Cerebellar cortex (tissue), 1 donor: ENCODE data around the gene GNAL.

Experiments used
- DNase-seq: peaks from one replicate; pipeline ENCODE4 v3.0.0-alpha.2; 2015; ENCODE audit warnings: low spot score

Gene GNAL

DNA sequence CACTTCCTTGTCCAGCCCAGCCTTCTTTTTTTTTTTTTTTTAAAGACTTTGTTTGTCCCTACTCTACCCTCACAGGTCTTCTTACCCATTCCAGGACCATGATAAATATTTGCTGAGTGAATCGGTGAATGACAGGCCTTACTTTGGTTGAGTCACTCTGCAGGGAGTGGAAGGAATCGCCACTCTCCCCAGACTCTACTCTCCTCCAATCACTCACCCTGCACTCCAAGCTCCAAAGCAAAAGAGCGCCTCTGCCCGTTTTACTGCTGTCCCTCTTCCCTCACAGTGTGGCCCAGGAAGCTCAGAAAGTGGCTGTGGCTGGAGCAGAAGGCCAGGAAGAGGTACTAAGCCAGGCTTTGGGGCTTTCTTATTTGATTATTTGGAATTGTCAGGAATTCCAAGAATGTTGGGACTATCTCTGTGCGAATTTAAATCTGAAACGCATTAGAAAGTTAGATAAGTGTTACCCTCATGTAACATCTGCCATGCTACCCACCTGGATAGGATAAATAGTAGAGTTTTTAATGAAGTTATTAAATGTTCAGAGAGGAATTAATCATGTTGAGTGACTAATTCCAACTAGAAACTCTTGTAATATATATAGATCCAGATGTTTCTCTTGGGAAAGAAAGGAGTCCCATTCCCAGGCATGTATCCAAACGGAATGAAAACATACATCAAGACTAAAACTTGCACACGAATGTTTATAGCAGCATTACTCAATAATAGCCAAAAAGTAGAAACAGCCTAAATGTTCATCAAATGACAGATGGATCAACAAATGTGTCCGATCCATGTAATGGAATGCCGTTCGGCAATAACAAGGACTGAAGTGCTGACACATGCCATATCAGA, 119.2 kb downstream of the GNAL start:
- no peak for DNase-seq

DNA sequence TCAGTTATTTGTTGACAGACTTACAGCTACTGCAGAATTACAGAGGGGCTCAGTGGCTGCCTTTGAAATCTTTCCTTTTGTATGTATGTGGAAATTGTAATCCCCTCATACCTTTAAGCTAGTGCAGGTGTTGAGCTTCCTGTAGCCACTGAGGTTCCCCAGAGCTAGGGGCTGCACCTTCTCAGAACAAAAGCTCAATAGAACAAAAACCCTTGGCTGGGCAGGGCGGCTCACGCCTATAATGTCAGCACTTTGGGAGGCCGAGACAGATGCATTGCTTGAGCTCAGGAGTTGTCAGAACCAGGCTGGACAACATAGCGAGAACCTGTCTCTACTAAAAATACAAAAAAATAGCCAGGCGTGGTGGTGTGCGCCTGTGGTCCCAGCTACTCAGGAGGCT, 120.8 kb downstream of the GNAL start:
- DNase-seq = no peak

DNA sequence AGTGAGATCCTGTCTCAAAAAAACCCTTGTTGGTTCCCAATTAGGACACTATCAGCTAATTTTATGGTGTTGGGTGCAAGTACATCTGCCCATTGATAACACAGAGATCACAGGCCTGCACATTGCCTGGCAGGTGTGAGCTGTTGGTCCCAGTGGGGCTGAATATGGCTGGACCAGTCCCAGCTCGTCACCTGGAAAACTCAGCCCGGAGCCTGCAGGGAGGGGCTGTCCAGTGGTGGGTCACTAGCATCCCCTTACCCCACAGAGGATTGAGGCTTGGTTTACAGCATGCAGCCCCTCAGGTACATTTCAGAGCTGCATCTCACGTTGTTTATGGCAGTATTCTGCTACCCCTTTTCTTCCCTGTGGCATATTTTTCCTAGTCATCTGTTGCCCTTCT, 121.3 kb downstream of the GNAL start:
- no peak for DNase-seq

DNA sequence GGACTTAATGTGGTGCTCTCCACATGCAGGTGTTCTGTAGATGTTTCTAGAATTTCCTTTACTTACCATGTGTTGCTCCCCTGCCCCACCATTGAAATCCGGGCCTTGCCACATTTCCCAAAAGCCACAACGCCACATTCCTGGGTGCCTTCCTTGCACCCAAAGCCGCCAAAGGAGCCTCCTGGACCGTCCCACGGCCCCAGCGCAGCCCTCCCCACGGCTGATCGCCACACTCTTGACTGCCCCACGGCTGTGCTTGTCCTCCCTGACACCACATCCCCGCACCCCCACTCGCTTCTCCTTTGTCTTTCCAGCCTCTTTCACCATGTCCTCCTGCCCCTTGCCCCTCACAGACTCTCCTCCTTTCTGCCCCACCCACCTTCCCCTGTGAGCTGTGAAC, 121.9 kb downstream of the GNAL start:
- DNase-seq = no peak

DNA sequence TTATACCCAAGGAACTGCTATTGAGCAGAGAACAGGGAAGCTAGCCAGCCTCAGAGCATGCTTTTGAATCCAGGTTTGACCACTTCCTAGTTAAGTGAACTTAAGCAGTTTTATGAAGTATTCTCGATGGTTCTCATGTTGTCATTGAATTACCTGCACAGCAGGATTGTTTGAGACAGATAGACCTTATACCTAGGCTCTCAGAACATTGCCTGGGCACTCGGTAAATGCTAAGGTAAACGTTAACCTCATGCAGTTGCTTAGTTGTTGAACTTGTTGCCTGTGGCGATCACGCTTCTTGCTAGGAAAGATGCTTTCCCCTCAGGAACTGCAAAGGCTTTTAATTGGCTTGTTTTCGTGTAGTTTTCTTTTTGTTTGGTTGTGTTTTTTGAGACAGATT, 128.2 kb downstream of the GNAL start:
- DNase-seq = no peak

DNA sequence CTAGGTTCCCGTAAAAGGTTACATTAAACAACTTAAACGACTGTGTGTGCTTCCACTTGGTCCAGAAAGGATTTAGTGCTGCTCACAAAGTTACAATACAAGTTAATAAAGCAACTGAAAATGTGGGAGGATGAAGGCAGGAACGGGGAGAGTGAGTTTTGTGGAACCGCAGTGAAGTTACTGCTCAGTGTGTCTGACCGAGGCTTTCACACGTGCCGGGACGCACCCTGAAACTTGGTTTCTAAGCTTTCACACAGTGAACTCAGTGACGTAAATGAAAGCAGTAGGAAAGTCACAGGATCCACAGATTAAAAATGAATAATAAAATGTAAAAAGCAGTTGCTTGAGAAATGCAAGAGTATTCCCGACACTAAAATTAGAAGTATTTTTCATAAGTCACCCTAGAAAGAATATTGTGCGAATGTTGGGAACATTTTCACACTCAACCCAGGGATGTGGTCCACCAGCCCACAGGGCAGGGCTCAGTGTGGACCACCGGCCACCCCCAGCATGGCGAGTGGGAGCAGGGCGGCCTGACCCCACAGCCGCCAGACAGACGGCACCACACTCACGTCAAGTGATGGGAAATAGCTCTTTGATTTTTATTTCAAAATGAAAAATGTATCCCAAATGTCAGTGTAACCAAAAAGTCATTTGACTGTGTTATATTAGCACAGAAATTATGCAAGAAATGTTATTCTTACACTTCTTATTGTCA, 129.6 kb downstream of the GNAL start:
- no peak for DNase-seq

DNA sequence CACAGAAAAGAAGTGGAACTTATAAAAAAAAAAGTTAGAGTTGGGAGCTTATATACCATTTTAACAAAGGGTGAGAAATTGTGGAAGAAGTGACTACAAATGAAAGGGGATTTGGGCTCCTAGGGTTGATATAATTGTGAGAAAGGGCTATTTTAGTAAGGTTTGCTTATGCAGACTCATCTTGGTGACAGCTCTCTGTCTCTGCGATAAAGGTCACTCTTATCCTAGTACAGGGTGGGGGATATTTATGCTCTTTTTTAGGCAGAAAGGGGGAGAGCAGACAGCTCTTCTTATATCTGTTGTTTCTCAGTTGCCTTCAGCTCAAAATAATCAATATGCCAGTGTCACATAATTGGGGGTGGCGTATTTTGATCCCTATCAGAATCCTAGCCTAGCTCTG, 130.9 kb downstream of the GNAL start:
- DNase-seq = no peak

DNA sequence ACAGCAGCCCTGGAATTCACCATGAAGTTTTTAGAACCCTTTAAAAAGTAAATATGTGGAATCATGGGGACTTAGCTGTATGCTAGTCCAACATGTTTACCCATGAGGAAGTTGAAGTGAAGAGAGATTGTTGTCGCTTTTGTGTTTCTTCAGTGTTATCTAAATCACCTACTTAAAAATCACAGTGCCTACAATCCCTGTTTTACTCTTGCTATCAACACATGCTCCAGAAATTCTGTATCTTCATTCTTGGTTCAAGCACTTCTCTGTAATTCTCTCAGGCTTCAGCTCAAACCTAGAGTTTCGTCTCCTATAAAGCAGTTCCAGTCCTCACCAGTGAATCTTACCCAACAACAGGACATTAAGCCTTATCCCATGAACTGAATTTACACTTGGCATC, 131.6 kb downstream of the GNAL start:
- no peak for DNase-seq

DNA sequence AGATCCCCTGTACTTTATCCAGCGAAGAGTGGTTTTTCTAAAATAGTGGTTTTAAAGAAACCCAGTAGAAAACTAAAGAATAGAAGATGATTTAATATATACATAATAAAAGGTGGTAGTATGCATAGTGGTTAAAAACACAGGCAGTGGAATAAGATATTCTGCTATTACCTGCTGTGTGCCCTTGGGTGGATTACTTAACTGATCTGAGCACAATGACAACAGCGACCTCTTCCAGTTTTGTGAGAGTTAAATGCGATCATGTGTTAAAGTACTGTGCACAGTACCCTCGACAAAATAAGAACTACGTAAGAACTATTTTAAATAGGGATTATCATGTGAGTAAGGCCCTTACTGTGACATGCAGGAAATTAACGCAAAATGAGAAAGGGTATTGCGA, 132.1 kb downstream of the GNAL start:
- no peak for DNase-seq

DNA sequence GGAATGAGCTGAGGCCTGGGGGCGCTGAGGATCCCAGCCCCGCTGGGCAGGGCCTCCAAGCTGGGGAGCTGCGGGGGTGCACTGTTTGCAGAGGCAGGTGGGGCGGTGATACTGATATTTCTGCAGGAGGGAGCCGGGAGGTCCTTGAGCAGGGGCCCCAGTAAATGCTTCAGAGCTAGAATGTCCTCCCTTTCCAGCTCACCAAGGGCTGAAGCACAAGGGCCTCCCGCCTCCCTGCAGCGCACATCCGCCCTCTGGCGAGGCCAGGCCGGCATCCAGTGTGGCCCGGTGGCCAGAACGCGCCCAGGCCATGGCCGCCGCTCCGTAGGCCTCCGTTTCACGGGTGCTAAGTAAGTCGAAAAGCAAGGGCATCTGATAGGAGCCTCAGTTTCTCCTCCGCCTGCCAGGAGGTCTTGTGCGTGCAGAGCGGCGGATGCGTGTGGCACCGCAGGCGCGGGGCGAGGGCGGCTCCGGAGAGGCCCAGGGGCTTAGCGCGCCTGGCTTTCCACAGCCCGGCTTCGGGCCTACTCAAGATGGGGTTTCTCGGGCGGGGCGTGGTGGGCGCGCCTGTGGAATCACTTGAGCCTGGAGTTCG, 132.7 kb downstream of the GNAL start:
- no peak for DNase-seq

DNA sequence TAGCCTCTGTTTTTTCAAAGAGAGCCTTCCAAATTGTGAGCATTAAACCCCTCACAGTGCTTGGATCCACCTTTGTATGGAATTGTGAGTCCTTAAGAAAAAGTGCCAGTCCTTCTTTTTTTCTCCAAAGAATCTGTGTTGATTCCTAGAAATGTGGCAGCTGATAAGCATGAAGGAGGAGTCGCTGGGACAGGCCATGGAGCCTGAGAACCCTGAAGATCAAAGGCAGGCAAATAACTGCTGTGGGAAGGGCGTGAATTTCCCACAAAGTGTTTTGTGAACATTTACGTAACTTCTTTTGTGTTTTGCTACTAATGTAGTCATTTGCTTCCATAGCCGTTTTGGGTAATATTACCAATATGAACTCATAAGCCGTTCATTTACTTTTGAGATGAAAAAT, 134.5 kb downstream of the GNAL start:
- DNase-seq = no peak

DNA sequence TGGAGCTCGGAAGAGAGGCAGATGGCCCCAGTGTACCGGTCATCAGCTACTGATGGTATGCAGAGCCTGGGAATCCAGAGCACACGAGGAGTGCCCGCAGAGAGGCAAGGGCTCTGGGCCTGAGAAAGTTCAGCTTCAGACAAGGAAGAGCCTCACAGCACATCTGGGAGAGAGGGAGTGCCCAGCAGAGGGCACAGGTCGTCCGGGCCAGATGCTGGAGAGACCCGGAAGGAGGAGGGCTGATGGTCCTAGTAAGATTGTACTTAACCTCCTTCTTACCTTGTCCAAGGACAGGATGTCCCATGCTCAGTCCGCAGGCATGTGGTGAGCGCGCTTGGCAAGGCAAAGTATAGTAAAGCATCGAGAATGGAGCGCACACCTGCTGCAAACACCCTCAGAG, 137.8 kb downstream of the GNAL start:
- no peak for DNase-seq

DNA sequence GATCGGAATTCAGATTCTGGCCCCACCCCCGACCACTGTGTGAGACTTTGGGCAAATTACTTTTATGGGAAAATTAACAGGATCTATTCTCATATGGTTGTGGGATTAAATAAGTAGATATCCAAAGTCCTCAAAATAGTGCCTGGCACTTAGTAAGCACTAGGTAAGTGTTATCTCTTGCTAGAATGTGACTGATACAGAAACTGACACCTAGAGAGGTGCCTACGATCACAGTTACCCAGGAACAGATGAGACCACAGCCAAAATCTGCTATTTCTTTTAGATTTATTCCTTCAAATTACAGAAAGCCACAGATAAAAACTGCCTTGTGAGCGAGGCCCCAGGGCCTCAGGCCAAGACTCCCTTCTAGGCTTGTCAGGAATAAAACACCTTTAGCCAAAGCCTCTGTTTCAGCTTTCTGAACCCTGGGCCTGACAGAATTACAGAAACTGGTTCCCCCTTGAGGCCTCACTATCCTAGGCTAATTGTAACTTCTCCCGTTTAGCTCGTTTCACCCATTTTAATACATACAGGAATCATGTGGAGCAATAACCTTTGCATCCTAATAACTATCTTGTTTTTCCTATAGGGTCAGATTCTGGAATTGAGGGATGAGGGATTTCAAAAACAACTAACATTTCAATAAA, 139.8 kb downstream of the GNAL start:
- no peak for DNase-seq

DNA sequence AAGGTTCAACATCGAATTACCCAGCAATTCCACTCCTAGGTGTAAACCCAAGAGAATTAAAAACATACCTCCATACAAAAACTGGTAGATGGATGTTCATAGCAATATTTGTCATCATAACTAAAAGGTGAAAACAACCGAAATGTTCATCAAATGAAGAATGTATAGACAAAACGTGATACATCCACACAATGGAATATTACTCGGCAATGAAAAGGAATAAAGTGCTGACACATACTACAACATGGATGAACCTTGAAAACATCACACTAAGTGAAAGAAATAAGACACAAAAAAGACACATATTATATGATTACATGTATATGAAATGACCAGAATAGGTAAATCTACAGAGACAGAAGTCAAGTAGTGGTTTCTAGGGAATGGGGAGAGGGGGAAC, 141.5 kb downstream of the GNAL start:
- DNase-seq = no peak

DNA sequence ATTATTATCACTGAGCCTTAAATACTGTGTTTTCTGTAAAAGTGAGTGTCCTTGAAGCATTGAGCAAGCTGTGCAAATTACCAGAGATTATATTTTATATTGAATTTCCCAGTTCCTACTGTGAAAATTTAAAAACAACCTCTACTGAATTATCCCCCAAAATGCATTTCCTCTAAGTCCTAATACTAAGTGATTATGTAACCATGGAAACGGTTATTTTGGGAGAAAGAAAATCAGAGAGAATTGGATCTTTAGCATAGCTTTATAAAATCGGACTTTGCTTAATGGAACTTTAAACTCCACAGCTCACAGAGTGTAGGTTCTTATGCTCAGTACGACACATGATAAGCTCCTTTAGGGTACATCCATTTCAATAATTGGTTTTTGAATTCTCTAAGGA, 142.9 kb downstream of the GNAL start:
- no peak for DNase-seq

DNA sequence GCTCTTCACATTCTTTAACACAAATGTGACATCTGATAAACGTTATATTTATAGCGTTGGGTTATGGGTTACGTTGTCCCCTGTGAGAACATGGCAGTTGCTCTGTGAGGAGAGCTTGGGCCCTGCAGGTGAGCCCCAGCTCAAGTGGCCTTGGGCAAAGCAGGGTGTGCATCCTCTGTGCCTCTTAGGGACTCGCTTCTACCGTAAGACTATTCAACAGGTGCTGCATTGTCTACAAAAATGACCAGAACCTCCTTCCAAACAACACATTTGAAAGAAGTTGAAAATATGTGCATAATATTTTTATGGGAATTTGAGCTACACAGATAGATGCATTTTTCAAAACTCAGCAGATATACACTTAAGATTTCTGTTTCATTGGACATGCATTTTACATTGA, 145.7 kb downstream of the GNAL start:
- no peak for DNase-seq

DNA sequence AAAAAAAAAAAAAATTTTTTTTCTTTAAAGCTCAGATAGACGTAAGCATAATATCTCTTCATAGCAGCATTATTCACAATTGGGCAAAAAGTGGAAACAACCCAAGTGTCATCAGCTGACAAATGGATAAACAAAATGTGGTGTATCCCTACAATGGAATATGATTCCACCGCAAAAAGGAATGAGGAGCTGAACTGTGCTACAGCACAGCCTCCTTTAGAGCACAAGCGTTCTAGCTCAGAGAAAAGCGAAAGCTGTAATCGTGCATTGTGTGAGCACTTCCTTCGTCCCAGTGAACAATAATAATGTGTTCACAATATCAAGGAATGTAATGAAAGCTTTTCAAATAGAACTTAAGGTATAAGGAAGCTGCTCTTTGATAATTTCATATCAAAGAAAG, 150.5 kb downstream of the GNAL start:
- DNase-seq = no peak

DNA sequence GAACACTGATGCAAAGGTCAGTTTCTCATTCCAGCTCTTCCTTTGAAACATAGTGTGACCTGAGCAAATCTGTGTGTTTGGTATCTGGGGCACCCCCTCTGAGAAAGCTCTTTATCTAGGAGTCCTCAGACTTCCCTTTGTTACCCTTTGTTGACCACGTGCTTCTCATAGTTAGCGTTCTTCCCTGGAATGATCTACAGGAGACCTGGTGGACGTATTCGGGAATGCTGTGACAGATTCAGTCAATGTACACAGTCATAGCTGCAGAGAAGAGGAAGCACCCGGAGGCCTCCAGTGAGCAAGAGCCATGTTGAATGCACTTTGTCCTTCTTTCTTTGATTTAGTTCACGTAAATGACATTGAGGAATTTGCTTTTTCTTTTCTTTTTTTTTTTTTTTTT, 151.4 kb downstream of the GNAL start:
- DNase-seq = no peak

DNA sequence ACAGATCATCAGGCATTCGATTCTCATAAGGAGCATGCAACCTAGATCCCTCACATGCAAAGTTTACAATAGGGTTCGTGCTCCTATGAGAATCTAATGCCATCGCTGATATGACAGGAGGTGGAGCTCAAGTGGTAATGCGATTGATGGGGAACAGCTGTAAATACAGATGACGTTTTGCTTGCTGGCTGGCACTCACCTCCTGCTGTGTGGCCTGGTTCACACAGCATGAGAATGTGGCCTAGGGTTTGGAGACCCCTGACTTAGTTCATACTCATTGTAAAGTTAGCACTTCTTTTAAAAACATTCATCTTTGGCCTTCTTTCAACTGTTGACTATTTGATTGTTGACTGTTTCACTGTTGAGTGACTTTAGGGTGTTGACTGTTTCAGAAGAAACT, 153.5 kb downstream of the GNAL start:
- DNase-seq = no peak

DNA sequence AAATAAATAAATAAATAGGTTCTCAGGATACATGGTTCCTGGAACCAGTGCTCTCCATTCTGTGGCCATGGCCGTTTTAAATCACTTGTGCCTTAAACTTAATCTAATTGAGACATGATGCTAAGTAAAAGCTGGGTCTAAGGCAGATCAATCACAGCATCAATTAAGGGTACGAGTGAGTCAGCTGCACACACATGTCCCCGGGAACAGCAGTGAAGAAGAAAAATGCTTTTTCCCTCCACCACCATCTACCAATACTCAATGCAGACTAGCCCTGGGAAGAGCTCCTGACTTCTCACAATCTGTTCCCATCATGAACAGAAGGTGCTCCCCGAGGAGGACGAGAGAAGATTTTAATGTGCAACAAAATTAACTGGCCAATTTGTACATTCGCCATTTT, 155.4 kb downstream of the GNAL start:
- DNase-seq = no peak

DNA sequence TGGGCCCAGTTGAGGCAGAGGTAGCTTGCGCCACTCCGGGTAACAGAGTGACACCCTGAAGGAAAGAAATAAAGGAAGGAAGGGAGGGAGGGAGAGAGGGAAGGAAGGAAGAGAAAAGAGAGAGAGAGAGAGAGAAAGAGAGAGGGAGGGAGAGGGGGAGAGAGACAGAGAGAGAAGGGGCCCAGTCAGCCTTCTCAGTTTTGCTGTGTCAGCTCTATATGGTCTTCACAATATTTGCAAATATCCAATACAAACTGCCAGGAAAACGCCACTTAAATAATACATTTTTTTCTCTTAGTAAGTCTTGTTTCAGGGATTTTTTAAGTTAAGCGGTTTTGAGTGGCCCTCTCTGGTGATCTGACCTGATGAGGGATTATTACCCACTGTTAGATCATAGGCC, 156.6 kb downstream of the GNAL start:
- no peak for DNase-seq

DNA sequence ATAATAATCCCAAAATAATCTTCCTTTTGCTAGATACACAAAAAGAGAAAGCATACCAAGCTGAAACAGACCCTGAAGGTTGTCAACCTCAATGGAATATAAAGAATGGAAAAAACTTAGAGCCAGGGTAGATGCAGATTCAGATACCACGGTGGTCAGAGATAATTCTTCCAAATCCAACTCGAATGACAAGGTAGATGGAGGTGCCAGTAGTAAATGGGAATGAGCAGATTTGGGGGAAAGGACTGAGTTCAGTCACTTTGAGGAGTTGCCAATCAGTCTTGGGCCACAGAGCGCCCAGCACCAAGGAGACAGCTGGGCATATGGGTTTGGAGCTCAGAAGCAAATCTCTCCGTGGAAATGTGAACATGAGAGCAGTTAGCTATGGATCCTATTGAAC, 158.7 kb downstream of the GNAL start:
- DNase-seq = no peak

DNA sequence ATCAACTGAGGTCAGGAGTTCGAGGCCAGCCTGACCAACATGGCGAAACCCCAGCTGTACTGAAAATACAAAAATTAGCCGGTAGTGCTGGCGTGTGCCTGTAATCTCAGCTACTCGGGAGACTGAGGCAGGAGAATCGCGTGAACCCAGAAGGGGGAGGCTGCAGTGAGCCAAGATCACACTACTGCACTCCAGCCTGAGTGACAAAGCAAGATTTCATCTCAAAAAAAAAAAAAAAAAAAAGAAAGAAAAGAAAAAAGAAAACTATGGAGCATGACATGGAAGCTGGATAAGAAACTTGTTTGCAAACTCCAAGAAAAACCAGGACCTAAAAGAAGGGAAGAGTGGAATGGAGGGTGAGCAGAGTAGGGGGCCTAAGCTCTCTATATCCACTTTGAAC, 160.2 kb downstream of the GNAL start:
- DNase-seq = no peak
